Right ventricle myocardium inferior (tissue), 1 donor: ENCODE results near the gene PAH. TPM values are rescaled to one million over a fixed set of nuclear protein-coding genes. Genes with fewer than 3 reads are reported as not detected.

Source experiments
- ATAC-seq: fragments of 200-7000 bp; cut with Tn5 transposase; one replicate; pipeline ENCODE4 v1.9.1; 2020; ENCODE audit warnings: mild to moderate bottlenecking, moderate library complexity
- DNase-seq: peaks from one replicate; pipeline ENCODE4 v3.0.0; 2021; ENCODE audit errors: missing footprints
- intact Hi-C: fragments of 100-400 bp; cut with DNase I; formaldehyde crosslinking; loops from one replicate; pipeline ENCODE4 v1.11.0; 2022
- long read RNA-seq: library from polyadenylated mRNA; unstranded; transcript quantifications from one replicate; pipeline ENCODE4 v2.0.0, GENCODE V29; 2021
- total RNA-seq: library from RNA; stranded (reverse); fragmentation: NEBNext Ultra II Directional; extraction: Animal tissue kit (Norgen Biotek cat#: 25700); gene quantifications from one replicate; pipeline ENCODE4 v1.2.1, GENCODE V29; 2021
- donor health status: DM: no; HTN: yes; CAD: no; lungs with severe emphysema.

The PAH gene
- total RNA-seq, result not detected
- long read RNA-seq, result 0 reads

- intact Hi-C loops, result no loop called here
- no peak for DNase-seq
- no peak for ATAC-seq
These were observed at the start of gene PAH for GRCh38 chr12:102917026-102917787. Gene PAH (minus strand): TSS chr12:102917244. CDS start chr12:102917130, 114 bp downstream.

DNA sequence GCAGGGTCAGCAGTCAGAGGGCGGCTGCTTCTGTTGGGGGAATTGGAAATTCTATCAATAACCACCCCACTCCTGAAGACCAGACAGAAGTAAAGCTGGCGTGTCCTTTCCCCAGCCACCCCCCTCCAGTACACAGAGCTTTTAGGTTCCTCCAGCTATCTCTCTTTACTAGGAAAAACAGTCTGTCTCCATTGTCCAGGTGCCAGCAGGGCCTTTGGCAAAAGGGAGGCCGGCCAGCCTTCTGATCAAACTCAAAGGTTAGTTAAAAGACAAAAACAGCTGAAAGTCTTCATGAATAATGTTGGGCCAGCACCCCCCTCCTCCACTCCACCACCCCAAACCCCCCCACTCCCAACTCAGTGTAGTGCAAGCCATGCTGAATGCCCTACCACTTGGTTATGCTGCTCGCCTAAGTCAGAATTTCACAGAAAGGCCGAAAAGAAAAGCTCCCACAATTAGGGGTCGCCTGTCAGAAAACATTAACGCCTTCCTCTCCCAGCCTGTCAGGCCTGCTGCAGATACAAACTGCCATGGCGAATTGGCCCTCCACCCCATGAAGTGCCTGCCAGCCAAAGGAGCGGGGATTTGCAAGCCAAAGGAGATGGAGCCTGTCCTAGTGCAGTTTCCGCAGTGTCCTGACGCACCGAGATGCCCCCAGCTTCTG lies 49.3 kb upstream of the PAH start:
- ATAC-seq (no peak), DNase-seq (no peak)
- intact Hi-C loops, result no loop called here

DNA sequence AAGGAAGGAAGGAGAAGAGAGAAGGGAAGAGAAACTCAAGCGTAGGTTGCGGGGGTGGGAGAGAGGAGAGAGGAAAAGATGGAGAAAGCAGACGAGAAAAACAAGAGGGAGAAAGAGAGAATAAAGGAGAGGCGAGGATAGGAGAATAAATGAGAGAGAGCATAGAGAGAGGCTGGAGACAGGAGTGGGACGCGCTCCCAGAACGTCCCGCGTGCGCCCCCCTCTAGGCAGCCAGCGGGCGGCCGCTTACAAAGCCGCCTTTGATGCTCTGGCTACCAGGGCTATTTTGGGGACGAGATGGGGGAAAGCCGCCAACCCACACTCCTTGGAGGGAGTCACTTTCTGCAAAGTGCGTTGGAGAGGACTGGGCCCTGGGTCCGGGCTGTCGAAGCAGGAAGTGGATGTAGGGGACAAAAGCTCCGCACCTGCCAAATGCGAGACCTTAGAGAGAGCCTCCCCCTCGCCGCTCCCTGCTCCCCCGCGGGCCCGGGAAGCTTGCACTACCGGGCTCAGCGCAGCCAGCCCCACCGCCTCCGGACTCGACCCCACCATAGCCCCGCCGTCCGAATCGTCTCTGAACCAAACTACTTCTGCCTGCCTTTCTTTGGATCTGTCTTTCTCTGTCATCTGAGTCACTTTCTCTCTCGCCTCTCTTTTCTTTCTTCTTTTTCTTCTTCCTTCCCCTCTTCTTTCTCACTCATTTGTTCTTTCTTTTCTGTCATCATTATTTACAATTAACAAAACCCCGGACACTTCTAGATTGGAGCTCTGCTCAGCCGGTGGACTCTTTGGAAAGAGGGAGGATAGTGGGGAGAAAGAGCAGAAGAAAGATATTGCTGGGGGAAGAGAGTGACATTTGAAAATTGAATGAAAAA lies 48.5 kb upstream of the PAH start:
- no peak for ATAC-seq
- intact Hi-C loops, result no loop called here
- no peak for DNase-seq

GRCh38 chr12:102964872-102965271 lies 47.8 kb upstream of the PAH start:
- intact Hi-C loops, result no loop called here
- ATAC-seq, result no peak
- no peak for DNase-seq

DNA sequence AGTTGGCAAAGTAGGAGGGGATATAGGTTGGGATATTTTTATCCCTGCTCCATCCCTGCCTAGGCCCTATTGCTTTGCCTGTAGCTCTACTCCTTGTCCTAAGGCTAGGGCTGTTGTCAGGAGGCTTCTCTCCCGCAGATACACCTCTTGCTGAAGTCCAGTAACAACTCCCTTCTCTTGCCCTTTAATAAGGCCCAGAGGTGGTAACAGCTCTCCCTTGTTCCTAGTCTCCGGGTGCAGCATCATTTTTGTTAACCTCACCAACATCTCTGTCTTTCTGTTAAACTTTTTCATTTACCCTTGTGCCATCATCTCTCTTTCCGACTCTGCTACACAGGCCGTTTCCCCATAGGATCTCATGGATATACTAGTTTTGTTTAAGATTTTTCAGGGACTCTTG lies 46.8 kb upstream of the PAH start:
- DNase-seq, result no peak
- intact Hi-C loops, result no loop called here
- no peak for ATAC-seq

- DNase-seq (no peak), ATAC-seq (no peak)
- intact Hi-C loops, result no loop called here
These were observed 45.9 kb upstream of the PAH start for GRCh38 chr12:102962986-102963385.

- intact Hi-C loops, result no loop called here
- ATAC-seq (no peak), DNase-seq (no peak)
These were observed 45.5 kb upstream of the PAH start for GRCh38 chr12:102962532-102962931.

- no peak for DNase-seq
- intact Hi-C loops, result no loop called here
- ATAC-seq, result no peak
These were observed 44.4 kb upstream of the PAH start for GRCh38 chr12:102961466-102961855.

DNA sequence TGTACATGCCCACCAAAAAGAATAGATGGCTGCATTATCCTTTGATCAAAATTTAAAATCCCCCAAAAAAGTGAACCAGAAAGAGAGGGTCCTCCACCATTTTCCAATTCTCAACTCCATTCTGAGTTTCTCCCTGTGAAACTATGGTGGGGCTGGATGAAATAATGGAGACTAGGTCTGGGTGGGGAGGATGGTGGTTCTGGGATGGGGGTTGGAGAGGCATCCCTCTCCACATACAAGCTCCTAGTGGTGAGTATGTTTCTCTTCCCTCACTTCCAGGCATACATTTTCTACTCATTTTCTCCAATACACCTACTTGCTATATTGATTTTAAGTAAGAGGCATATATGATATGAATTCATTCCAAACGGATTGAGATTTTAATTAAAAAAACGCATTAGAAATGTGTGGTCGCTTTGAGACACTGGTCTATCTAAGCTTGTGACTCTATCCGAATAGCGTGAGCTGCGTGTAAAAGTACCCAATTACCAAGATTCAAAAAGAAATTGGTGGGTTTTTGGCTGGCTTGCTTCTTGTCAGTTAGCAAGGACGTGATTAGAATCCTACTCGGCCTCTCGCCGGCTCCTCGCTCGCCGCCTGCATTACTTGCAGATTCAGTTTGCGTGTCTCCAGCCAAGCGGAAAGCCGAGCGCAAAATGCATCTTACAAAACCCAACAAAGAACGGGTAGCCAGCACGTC lies 43.9 kb upstream of the PAH start:
- no peak for DNase-seq
- intact Hi-C loops, result no loop called here
- no peak for ATAC-seq

DNA sequence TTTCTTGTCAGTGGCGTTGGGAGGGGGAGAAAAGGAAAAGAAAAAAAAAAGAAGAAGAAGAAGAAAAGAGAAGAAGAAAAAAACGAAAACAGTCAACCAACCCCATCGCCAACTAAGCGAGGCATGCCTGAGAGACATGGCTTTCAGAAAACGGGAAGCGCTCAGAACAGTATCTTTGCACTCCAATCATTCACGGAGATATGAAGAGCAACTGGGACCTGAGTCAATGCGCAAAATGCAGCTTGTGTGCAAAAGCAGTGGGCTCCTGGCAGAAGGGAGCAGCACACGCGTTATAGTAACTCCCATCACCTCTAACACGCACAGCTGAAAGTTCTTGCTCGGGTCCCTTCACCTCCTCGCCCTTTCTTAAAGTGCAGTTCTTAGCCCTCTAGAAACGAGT lies 42.3 kb upstream of the PAH start:
- no peak for ATAC-seq
- intact Hi-C loops, result no loop called here
- no peak for DNase-seq

DNA sequence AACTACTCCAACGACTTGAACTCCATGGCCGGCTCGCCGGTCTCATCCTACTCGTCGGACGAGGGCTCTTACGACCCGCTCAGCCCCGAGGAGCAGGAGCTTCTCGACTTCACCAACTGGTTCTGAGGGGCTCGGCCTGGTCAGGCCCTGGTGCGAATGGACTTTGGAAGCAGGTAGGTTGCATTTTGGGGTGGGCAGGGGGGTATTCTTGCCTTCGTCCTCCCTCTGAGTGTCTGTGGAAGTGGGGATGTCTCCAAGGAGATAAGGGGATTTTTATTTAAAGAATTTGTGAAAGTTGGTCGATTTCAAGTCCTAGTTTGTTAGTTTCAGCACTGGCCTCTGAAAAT lies 41.8 kb upstream of the PAH start:
- intact Hi-C loops, result no loop called here
- ATAC-seq, result no peak
- DNase-seq, result no peak

- no peak for DNase-seq
- intact Hi-C loops, result no loop called here
- ATAC-seq, result no peak
These were observed 41.2 kb upstream of the PAH start for GRCh38 chr12:102958073-102958829.

- DNase-seq (no peak), ATAC-seq (no peak)
- intact Hi-C loops, result no loop called here
These were observed 40.5 kb upstream of the PAH start, which contains the start of gene ASCL1 for GRCh38 chr12:102957339-102958050. Gene ASCL1 (plus strand): TSS chr12:102957674. CDS start chr12:102958245, 571 bp downstream.

- DNase-seq (no peak), ATAC-seq (no peak)
- intact Hi-C loops, result no loop called here
These were observed 39.8 kb upstream of the PAH start for GRCh38 chr12:102956738-102957327.

- no peak for ATAC-seq
These were observed 39.1 kb upstream of the PAH start for GRCh38 chr12:102955926-102956737.

DNA sequence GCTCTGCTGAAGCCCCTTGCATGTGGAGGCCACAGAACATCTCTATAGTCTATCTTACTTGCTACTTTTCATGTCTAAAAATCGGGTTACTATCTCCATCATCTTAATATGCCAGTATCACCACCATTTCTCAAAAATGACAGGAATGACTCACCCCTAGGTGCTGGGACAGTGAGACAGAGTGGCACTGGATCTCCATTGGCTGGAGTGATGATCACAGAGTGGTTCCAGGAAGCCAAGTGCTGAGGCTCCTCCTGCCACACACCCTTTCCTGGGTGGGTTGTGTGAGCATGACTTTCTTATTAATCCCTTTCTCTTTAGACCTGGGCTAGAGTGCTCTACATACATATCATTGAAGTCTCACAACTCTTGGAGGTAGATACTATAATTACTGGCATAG lies 37.1 kb upstream of the PAH start:
- intact Hi-C loops, result no loop called here
- no peak for ATAC-seq

More at GRCh38 chr12:102955926-102956737, 39.1 kb upstream of the PAH start:
- no peak for DNase-seq
- intact Hi-C loops, result no loop called here

GRCh38 chr12:102953221-102953620 lies 36.2 kb upstream of the PAH start:
- DNase-seq, result no peak
- intact Hi-C loops, result no loop called here
- ATAC-seq, result no peak

More for the DNA sequence above, 37.1 kb upstream of the PAH start:
- DNase-seq, result no peak
